GM18499 (cell line): ENCODE measurements around the gene EEF1A1.
"Not testable (repeated sequence)": the region's sequence is repeated elsewhere in the genome, so short reads cannot be mapped to it uniquely, and the experiment has no call there.

Source experiments
- ATAC-seq: cut with Tn5 transposase; IDR thresholded peaks from one replicate; pipeline ENCODE4 v1.9.1; 2021; ENCODE audit warnings: moderate number of reproducible peaks; ENCODE audit not compliant: insufficient read depth, unreplicated experiment

EEF1A1 gene

GRCh38 chr6:73538116-73538779 is 17.4 kb upstream of the EEF1A1 start:
- ATAC-seq: no peak

GRCh38 chr6:73537677-73538076 is 16.8 kb upstream of the EEF1A1 start:
- ATAC-seq: no peak

DNA sequence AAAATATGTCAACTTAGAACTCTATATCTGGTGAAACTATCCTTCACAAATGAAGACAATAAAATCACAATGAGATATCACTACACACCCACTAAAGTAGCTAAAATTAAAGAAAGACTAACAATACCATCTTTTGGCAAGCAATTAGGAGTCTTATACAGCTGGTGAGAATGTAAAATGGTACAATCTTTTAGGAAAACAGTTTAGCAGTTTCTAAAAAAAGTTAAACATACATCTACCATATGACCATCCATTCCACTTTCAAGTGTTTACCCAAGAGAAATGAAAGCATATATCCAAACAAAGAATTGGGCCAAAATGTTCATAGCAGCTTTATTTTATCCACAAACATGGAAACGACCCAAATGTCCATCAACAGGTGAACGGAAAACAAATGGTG is 13.8 kb upstream of the EEF1A1 start:
- no peak for ATAC-seq

DNA sequence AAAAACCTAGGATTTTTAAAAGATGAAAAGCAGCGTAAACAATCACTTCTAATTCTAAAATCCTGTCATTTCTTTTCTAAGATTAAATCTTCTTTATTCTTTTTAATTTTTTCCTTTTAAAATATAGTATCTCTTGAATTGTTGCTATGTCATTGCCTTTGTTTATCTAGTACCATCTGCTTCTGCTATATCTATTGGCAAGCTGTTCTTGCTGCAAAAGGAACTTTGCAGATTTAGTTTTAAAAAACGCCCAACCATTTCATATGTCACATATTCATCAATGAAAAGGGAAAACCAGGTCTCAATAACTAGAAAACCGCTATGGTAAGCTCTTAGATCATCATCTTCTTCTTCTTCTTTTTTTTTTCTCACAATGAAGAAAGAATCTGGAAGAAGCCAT is 11.5 kb upstream of the EEF1A1 start:
- ATAC-seq: no peak

DNA sequence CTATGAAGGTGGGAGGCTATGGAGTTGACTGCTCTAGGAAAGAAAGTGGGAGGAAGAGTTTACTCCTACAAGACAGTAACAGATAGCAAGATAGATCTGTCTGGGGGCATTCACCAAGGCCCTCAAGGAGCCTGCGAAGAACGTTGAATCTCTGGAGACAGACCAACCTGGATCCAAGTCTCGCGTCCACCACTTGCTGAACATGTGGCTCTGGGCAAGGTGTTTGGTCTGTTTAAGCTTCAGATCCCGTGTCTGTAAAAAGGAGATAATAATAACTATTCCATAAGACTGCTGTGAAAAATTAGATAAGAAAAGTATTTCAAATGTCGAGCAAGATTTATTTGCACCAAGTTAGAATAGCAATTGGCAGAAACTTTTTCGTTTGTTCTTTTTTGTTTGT is 8.1 kb upstream of the EEF1A1 start:
- no peak for ATAC-seq

GRCh38 chr6:73525546-73526330 is 4.9 kb upstream of the EEF1A1 start:
- no peak for ATAC-seq

DNA sequence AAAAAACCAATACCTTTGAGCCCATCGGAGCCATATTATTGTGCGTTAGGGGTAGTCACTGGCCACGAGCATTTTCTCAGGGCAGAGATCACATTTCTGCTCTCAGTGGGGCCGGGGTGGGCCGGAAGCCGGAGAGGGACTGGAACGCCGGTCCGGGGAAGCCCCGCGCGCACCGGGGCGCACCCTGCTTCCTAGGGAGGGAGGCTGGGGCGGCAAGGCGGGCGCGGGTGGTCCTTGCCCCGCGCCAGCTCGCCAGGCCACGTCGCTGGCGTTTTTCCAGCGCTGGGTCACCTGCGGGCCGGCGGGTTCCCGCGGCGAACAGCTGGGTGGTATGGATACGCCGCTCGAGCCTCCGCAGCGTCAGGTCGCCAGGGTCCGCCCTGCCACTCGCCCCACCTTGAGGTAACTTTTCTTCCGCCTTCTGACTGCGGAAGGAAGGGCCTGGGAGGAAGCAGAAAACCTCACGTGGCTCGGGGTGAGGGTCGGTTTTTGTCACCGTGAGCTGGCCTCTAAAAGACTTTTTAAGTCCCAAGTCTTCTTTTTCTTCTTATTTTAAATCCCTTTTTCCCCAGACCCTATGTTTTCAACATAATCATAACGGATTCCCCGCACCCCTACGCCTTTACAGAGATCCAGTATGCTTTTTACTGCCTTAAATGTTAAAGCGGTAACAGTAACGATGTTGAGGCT is 2.7 kb upstream of the EEF1A1 start:
- peak; percentile 31 for ATAC-seq

GRCh38 chr6:73521351-73521985 is 636 bp upstream of the EEF1A1 start:
- ATAC-seq: peak; percentile 20

DNA sequence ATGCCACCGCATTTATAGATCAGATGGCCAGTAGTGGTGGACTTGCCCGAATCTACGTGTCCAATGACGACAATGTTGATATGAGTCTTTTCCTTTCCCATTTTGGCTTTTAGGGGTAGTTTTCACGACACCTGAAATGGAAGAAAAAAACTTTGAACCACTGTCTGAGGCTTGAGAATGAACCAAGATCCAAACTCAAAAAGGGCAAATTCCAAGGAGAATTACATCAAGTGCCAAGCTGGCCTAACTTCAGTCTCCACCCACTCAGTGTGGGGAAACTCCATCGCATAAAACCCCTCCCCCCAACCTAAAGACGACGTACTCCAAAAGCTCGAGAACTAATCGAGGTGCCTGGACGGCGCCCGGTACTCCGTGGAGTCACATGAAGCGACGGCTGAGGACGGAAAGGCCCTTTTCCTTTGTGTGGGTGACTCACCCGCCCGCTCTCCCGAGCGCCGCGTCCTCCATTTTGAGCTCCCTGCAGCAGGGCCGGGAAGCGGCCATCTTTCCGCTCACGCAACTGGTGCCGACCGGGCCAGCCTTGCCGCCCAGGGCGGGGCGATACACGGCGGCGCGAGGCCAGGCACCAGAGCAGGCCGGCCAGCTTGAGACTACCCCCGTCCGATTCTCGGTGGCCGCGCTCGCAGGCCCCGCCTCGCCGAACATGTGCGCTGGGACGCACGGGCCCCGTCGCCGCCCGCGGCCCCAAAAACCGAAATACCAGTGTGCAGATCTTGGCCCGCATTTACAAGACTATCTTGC is 725 bp downstream of the EEF1A1 start:
- no peak for ATAC-seq

- ATAC-seq: not testable (repeated sequence)
These were observed 1.6 kb downstream of the EEF1A1 start for GRCh38 chr6:73518982-73519881.

GRCh38 chr6:73518100-73518981 is 2.5 kb downstream of the EEF1A1 start:
- not testable (repeated sequence) for ATAC-seq

GRCh38 chr6:73516514-73517489 is 4.0 kb downstream of the EEF1A1 start:
- no peak for ATAC-seq

DNA sequence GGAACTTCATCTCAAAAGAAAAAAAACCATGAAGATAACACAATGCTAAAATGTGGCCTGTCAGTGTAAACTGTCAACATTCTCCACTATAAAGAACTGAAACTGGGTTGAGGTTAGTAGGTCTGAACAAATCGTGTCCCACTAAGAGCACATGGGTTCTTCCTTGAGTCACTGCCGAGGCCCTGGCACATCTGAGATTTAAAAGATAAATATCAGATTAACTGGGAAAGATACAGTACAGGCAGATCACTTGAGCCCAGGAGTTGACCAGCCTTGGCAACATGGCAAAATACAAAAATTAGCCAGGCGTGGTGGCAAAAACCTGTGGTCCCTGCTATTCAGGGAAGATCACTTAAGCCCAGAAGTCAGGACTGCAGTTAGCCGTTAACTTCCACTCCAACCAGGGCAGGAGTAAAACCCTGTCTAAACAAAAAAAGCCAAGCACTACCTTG is 5.6 kb downstream of the EEF1A1 start:
- ATAC-seq: peak; percentile 34

DNA sequence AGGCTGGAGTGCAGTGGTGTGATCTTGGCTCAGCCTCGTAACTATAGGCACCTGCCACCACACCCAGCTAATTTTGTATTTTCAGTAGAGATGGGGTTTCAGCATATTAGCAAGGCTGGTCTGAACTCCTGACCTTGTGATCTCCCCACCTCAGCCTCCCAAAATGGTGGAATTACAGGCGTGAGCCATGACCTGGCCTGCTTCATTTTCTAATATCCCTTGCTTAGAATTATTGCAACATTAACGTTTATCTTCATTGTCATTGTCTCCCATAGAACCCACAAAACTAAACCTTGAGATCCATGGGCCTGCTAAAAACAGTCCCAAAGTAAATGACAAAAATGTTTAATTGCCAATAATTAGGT is 6.1 kb downstream of the EEF1A1 start:
- ATAC-seq: no peak

GRCh38 chr6:73513496-73513854 is 7.4 kb downstream of the EEF1A1 start:
- ATAC-seq: no peak

DNA sequence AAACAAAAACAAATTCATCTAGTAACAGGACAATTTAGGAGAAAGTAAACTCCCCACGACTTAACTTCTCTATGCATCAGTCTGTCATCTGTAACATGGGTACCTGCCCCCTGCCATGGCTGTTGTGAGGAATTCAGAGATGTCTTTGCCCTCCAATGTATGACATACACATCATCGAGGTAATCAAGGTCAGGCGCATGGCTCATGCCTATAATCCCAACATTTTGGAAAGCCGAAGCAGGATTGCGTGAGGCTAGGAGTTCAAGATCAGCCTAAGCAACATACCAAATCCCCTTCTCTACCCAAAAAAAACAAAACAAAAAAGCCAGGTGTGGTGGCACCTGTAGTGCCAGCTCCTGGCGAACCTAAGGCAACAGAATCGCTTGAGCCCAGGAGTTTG is 9.0 kb downstream of the EEF1A1 start:
- no peak for ATAC-seq

GRCh38 chr6:73509851-73510250 is 11.0 kb downstream of the EEF1A1 start:
- ATAC-seq: no peak
